ENCODE measurements around the gene TMEM115.
A peak's percentile ranks its signal among the peaks of the same experiment; 100 is the strongest.

DNA sequence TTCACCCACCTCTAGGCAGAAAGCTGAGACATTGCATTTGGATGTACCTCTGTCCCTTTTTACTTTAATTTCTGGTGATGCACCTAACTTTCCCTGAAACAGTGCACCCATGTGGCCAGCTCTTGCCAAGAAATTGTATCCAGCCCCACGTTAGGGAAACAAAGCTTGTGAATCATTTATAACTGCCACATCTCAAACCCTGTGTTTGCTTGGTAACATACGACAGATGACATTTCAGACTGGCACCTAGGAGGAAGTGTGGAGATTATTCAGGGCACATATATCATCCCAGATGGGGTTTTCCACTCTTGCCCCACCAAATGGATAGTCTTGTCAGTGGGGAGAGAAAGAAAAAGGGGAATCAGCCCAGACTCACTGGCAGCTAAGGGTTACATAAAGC, 6.5 kb downstream of the TMEM115 start:
- TF ChIP-seq, protein P1, sequence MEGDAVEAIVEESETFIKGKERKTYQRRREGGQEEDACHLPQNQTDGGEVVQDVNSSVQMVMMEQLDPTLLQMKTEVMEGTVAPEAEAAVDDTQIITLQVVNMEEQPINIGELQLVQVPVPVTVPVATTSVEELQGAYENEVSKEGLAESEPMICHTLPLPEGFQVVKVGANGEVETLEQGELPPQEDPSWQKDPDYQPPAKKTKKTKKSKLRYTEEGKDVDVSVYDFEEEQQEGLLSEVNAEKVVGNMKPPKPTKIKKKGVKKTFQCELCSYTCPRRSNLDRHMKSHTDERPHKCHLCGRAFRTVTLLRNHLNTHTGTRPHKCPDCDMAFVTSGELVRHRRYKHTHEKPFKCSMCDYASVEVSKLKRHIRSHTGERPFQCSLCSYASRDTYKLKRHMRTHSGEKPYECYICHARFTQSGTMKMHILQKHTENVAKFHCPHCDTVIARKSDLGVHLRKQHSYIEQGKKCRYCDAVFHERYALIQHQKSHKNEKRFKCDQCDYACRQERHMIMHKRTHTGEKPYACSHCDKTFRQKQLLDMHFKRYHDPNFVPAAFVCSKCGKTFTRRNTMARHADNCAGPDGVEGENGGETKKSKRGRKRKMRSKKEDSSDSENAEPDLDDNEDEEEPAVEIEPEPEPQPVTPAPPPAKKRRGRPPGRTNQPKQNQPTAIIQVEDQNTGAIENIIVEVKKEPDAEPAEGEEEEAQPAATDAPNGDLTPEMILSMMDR (conservative IDR thresholded peaks at IDR 0.05; ENCODE audit: low read depth in 2 of 2): peak; percentile 42 to 44
- TF ChIP-seq, protein P2, sequence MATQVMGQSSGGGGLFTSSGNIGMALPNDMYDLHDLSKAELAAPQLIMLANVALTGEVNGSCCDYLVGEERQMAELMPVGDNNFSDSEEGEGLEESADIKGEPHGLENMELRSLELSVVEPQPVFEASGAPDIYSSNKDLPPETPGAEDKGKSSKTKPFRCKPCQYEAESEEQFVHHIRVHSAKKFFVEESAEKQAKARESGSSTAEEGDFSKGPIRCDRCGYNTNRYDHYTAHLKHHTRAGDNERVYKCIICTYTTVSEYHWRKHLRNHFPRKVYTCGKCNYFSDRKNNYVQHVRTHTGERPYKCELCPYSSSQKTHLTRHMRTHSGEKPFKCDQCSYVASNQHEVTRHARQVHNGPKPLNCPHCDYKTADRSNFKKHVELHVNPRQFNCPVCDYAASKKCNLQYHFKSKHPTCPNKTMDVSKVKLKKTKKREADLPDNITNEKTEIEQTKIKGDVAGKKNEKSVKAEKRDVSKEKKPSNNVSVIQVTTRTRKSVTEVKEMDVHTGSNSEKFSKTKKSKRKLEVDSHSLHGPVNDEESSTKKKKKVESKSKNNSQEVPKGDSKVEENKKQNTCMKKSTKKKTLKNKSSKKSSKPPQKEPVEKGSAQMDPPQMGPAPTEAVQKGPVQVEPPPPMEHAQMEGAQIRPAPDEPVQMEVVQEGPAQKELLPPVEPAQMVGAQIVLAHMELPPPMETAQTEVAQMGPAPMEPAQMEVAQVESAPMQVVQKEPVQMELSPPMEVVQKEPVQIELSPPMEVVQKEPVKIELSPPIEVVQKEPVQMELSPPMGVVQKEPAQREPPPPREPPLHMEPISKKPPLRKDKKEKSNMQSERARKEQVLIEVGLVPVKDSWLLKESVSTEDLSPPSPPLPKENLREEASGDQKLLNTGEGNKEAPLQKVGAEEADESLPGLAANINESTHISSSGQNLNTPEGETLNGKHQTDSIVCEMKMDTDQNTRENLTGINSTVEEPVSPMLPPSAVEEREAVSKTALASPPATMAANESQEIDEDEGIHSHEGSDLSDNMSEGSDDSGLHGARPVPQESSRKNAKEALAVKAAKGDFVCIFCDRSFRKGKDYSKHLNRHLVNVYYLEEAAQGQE (IDR thresholded peaks at IDR 0.05; ENCODE audit: unreplicated experiment): no peak

Measured in GM23338 (cell line).